Measurements from ENCODE around the gene CHAD. TPM values are rescaled to one million over a fixed set of nuclear protein-coding genes. Genes with fewer than 3 reads are reported as not detected.

Gene CHAD
- total and polyA plus RNA-seq, 4 donors = 0.14 to 0.37 (median 0.35) TPM; not detected in 1

- WGBS, 2 donors = 96 to 97% methylated on average over 10 of the region's 10 CpGs
- Histone ChIP-seq H3K9ac (ENCODE audit: insufficient read depth in 1 of 2, low read length in 2 of 2) (no peak overlapping the region), H3K4me1 (ENCODE audit: control insufficient read depth in 5 of 5, insufficient read depth in 5 of 5, low read length in 5 of 5) (peaks cover 0 to 15% (median 3%) of the 10 kb centered on the region in 5 donors), H3K9me3 (ENCODE audit: control insufficient read depth in 4 of 4, insufficient read depth in 3 of 4, low read length in 3 of 4) (peaks cover 0 to 2% (median 0%) of the 10 kb centered on the region in 4 donors), H3K27ac (ENCODE audit: low read depth in 1 of 2, low read length in 1 of 2) (no peak overlapping the region), H3K4me3 (no peak overlapping the region), H3K36me3 (ENCODE audit: control insufficient read depth in 4 of 4, insufficient read depth in 4 of 4, low read length in 4 of 4) (peaks cover 0 to 14% (median 5%) of the 10 kb centered on the region in 4 donors), H3K27me3 (ENCODE audit: control insufficient read depth in 3 of 3, insufficient read depth in 3 of 3, low read length in 2 of 3) (peaks cover 0 to 26% (median 0%) of the 10 kb centered on the region in 3 donors)
- DNase-seq = no peak
- no peak for TF ChIP-seq CTCF (IDR thresholded peaks at IDR 0.05; ENCODE audit: control extremely low read depth, extremely low read depth)
- ATAC-seq (ENCODE audit: insufficient read depth, low FRiP score) = no peak
These were observed 3.6 kb upstream of the CHAD start for GRCh38 chr17:50472286-50472685.

DNA sequence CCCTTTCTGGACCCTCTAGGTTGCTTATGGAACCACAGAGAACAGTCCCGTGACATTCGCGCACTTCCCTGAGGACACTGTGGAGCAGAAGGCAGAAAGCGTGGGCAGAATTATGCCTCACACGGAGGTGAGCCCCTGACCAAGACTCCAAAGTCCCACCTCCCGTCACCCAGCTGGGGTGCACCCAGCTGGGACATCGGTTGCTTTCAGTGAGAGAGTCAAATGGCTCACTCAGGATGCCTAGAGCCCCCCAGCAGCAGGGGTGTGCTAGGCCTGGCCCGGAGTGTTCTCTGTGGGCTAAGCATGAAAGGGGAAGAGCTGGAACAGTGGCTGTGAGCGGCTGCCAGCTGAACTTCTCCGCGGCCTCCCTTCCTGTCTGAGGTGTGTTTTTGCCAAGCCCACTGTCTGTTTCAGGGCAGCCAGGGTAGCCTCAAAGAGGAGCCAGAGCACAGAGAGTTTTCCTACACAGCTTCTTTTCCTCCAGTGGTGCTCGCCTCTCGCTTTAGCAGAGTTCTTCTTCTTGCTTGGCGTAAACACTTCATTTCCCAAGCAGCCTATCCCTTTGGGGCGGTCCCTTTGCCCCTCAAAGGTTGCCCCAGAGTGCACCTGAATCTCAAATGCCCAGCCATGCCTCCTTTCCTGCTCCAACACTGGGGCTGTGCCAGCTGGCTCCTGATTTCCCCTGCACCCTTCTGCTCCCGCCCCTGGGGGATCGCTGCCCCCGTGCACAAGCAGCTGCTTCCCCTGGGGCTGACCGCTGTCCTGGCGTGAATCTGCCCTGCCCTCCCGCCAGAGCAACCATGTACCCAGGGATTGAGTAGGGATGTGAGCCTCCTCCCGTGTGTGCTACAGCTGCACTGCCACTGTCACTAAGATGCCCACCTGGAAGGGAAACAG is 2.6 kb upstream of the CHAD start:
- ATAC-seq (ENCODE audit: insufficient read depth, low FRiP score) (no peak), DNase-seq (no peak)
- WGBS, 2 donors = 68 to 78% methylated on average over 22 of the region's 22 CpGs
- Histone ChIP-seq H3K4me1 (ENCODE audit: control insufficient read depth in 5 of 5, insufficient read depth in 5 of 5, low read length in 5 of 5) (peaks cover 0 to 17% (median 3%) of the 10 kb centered on the region in 5 donors), H3K9me3 (ENCODE audit: control insufficient read depth in 4 of 4, insufficient read depth in 3 of 4, low read length in 3 of 4) (peaks cover 0 to 2% (median 0%) of the 10 kb centered on the region in 4 donors), H3K27ac (ENCODE audit: low read depth in 1 of 2, low read length in 1 of 2) (no peak overlapping the region), H3K36me3 (ENCODE audit: control insufficient read depth in 4 of 4, insufficient read depth in 4 of 4, low read length in 4 of 4) (peaks cover 0 to 14% (median 5%) of the 10 kb centered on the region in 4 donors), H3K27me3 (ENCODE audit: control insufficient read depth in 3 of 3, insufficient read depth in 3 of 3, low read length in 2 of 3) (peaks cover 0 to 24% (median 0%) of the 10 kb centered on the region in 3 donors), H3K4me3 (no peak overlapping the region), H3K9ac (ENCODE audit: insufficient read depth in 1 of 2, low read length in 2 of 2) (no peak overlapping the region)
- TF ChIP-seq CTCF (IDR thresholded peaks at IDR 0.05; ENCODE audit: control extremely low read depth, extremely low read depth) = no peak

DNA sequence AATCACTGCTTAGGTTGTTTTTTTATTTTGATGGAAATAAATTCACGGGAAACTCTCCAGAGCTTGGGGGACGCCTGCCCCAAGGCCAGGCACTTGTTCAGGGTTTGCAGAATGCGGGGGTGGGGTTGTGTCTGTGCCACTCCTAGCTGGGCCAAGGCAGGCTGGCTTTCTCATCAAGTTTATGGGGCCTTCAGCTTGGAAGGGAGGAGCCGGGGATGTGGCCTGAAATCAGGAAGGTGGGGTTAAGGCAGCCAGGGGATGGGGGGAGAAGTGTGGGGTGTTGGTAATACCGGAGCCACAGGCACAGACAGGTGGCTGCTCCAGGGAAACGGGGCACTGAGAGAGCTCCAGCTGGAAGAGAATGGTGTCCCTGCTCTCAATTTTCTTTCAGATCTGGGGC is 1.7 kb upstream of the CHAD start:
- no peak overlapping the region for H3K27ac ChIP-seq (ENCODE audit: low read depth in 1 of 2, low read length in 1 of 2)
- H3K4me1 ChIP-seq (ENCODE audit: control insufficient read depth in 5 of 5, insufficient read depth in 5 of 5, low read length in 5 of 5) = peaks cover 0 to 17% (median 3%) of the 10 kb centered on the region in 5 donors
- H3K9ac ChIP-seq (ENCODE audit: insufficient read depth in 1 of 2, low read length in 2 of 2) = no peak overlapping the region
- H3K36me3 ChIP-seq (ENCODE audit: control insufficient read depth in 4 of 4, insufficient read depth in 4 of 4, low read length in 4 of 4) = peaks cover 0 to 14% (median 5%) of the 10 kb centered on the region in 4 donors
- no peak for TF ChIP-seq CTCF (IDR thresholded peaks at IDR 0.05; ENCODE audit: control extremely low read depth, extremely low read depth)
- 90 to 93% methylated on average over 6 of the region's 6 CpGs for WGBS, 2 donors
- no peak overlapping the region for H3K4me3 ChIP-seq
- H3K27me3 ChIP-seq (ENCODE audit: control insufficient read depth in 3 of 3, insufficient read depth in 3 of 3, low read length in 2 of 3) = peaks cover 0 to 24% (median 0%) of the 10 kb centered on the region in 3 donors
- H3K9me3 ChIP-seq (ENCODE audit: control insufficient read depth in 4 of 4, insufficient read depth in 3 of 4, low read length in 3 of 4) = peaks cover 0 to 2% (median 0%) of the 10 kb centered on the region in 4 donors
- ATAC-seq (ENCODE audit: insufficient read depth, low FRiP score) (no peak), DNase-seq (no peak)

Measured in lung (tissue), 12 donors.